MCF 10A (cell line): ENCODE data around the gene ALDH1L2. TPM values are rescaled to one million over a fixed set of nuclear protein-coding genes. Genes with fewer than 3 reads are reported as not detected.

Source experiments
- BruUV-seq: library from RNA; stranded (reverse); fragments of 400-500 nt; replicated peaks from 2 replicates; lab custom pipeline; 2021; lab: Mats Ljungman, UMichigan
- CTCF ChIA-PET: fragments of 300-600 bp; sonication (Branson Sonifier 250); formaldehyde crosslinking; extraction: SDS; loops from one replicate; lab custom pipeline; 2021; ENCODE audit warnings: antibody characterized with exemption, inconsistent platforms; lab: Yijun Ruan, JAX
- POLR2A ChIA-PET: fragments of 300-600, 350-650 bp; sonication (Branson Sonifier 250); formaldehyde crosslinking; extraction: SDS; loops from one replicate; lab custom pipeline; 2020; ENCODE audit warnings: antibody characterized with exemption, inconsistent platforms; lab: Yijun Ruan, JAX
- DNase-seq: peaks from one replicate; pipeline ENCODE4 v3.0.0-alpha.2; 2018; ENCODE audit not compliant: unreplicated experiment
- H3K27ac Mint-ChIP-seq: one replicate; pipeline ENCODE4 v1.8.0; 2022; ENCODE audit warnings: mild to moderate bottlenecking, low read depth, mixed read lengths; ENCODE audit not compliant: unreplicated experiment
- H3K27me3 Mint-ChIP-seq: one replicate; pipeline ENCODE4 v1.8.0; 2022; ENCODE audit warnings: mixed read lengths; ENCODE audit not compliant: insufficient read depth, unreplicated experiment
- H3K36me3 Mint-ChIP-seq: one replicate; pipeline ENCODE4 v1.8.0; 2022; ENCODE audit warnings: mild to moderate bottlenecking, moderate library complexity, mixed read lengths; ENCODE audit not compliant: insufficient read depth, unreplicated experiment
- H3K4me1 Mint-ChIP-seq: one replicate; pipeline ENCODE4 v1.8.0; 2022; ENCODE audit warnings: mixed read lengths; ENCODE audit not compliant: insufficient read depth, unreplicated experiment
- H3K4me3 Mint-ChIP-seq: one replicate; pipeline ENCODE4 v1.8.0; 2022; ENCODE audit warnings: mild to moderate bottlenecking, moderate library complexity, mixed read lengths; ENCODE audit not compliant: unreplicated experiment
- H3K9me3 Mint-ChIP-seq: one replicate; pipeline ENCODE4 v1.8.0; 2022; ENCODE audit warnings: mixed read lengths; ENCODE audit not compliant: unreplicated experiment
- intact Hi-C: fragments of 100-400 bp; cut with micrococcal nuclease; formaldehyde crosslinking; loops from 2 replicates; pipeline ENCODE4 v1.14.1; 2022
- total RNA-seq: library from RNA; stranded (reverse); gene quantifications from 2 replicates; pipeline ENCODE4 v1.2.3, GENCODE V29; 2022
- TF ChIP-seq, protein P1 (sequence below): fragments of 200-600 bp; IDR thresholded peaks from one replicate; pipeline ENCODE4 v1.8.0; 2022; ENCODE audit warnings: antibody characterized with exemption, mild to moderate bottlenecking; ENCODE audit not compliant: unreplicated experiment

ALDH1L2 gene
- total RNA-seq, 1 experiment from 2014 or later: 165 TPM

- no peak for DNase-seq
- Mint-ChIP-seq H3K4me3 (peak overlapping the region; percentile 92), H3K9me3 (no peaks in the 10 kb centered on the region), H3K36me3 (peaks cover 13% of the 10 kb centered on the region), H3K4me1 (peaks cover 30% of the 10 kb centered on the region), H3K27me3 (no peaks in the 10 kb centered on the region), H3K27ac (peak overlapping the region; percentile 97)
- ChIA-PET CTCF (interaction anchor here (0.6 to 1.5 kb wide), 10 partner anchors 9 to 1260 kb away, joined by 3 to 6 read pairs (median 4); no protein-coding TSS in a partner anchor), POLR2A (interaction anchor here (0.6 to 4.5 kb wide), 12 partner anchors 9 to 1116 kb away, joined by 3 to 94 read pairs (median 6); partner anchors contain the start of gene WASHC4)
- intact Hi-C loops: no loop called here
- BruUV-seq: no TSS peak
- TF ChIP-seq, protein P1, sequence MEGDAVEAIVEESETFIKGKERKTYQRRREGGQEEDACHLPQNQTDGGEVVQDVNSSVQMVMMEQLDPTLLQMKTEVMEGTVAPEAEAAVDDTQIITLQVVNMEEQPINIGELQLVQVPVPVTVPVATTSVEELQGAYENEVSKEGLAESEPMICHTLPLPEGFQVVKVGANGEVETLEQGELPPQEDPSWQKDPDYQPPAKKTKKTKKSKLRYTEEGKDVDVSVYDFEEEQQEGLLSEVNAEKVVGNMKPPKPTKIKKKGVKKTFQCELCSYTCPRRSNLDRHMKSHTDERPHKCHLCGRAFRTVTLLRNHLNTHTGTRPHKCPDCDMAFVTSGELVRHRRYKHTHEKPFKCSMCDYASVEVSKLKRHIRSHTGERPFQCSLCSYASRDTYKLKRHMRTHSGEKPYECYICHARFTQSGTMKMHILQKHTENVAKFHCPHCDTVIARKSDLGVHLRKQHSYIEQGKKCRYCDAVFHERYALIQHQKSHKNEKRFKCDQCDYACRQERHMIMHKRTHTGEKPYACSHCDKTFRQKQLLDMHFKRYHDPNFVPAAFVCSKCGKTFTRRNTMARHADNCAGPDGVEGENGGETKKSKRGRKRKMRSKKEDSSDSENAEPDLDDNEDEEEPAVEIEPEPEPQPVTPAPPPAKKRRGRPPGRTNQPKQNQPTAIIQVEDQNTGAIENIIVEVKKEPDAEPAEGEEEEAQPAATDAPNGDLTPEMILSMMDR: no peak
Measured at GRCh38 chr12:105083031-105083430, 1.2 kb downstream of the ALDH1L2 start.

- no peak for DNase-seq
- peaks cover 18% of the 10 kb centered on the region for H3K36me3 Mint-ChIP-seq
- intact Hi-C loops: no loop called here
- TF ChIP-seq, protein P1: no peak
- BruUV-seq: no TSS peak
- ChIA-PET POLR2A (interaction anchor here (1.4 to 4.0 kb wide), 5 partner anchors 9 to 31 kb away, joined by 5 to 31 read pairs (median 6); partner anchors contain the start of gene WASHC4), CTCF (interaction anchor here (0.6 to 1.8 kb wide), 6 partner anchors 9 to 28 kb away, joined by 3 to 7 read pairs (median 4); partner anchors contain the start of gene WASHC4)
- H3K27me3 Mint-ChIP-seq: no peaks in the 10 kb centered on the region
- H3K4me3 Mint-ChIP-seq: no peak overlapping the region
- peak overlapping the region; percentile 35 for H3K27ac Mint-ChIP-seq
- peaks cover 30% of the 10 kb centered on the region for H3K4me1 Mint-ChIP-seq
- no peaks in the 10 kb centered on the region for H3K9me3 Mint-ChIP-seq
Measured at GRCh38 chr12:105078712-105079570, 5.3 kb downstream of the ALDH1L2 start.

- ChIA-PET POLR2A (interaction anchor here (2.2 to 4.0 kb wide), 2 partner anchors 23 to 30 kb away, joined by 5 to 31 read pairs; partner anchors contain the start of gene WASHC4), CTCF (interaction anchor here (0.9 to 1.4 kb wide), 3 partner anchors 15 to 25 kb away, joined by 3 to 5 read pairs (median 4); no protein-coding TSS in a partner anchor)
- Mint-ChIP-seq H3K4me1 (peaks cover 16% of the 10 kb centered on the region), H3K4me3 (no peak overlapping the region), H3K9me3 (no peaks in the 10 kb centered on the region), H3K27me3 (no peaks in the 10 kb centered on the region), H3K36me3 (peaks cover 26% of the 10 kb centered on the region), H3K27ac (peak overlapping the region; percentile 35)
- intact Hi-C loops: no loop called here
- TF ChIP-seq, protein P1: no peak
- no peak for DNase-seq
- no TSS peak for BruUV-seq
Measured at GRCh38 chr12:105077435-105077834, 6.8 kb downstream of the ALDH1L2 start.

- TF ChIP-seq, protein P1: no peak
- Mint-ChIP-seq H3K27me3 (no peaks in the 10 kb centered on the region), H3K4me3 (no peak overlapping the region), H3K36me3 (peaks cover 29% of the 10 kb centered on the region), H3K27ac (no peak overlapping the region), H3K4me1 (peaks cover 11% of the 10 kb centered on the region), H3K9me3 (no peaks in the 10 kb centered on the region)
- no peak for DNase-seq
- ChIA-PET POLR2A (interaction anchor here (0.7 to 4.0 kb wide), 3 partner anchors 23 to 98 kb away, joined by 3 to 31 read pairs (median 5); partner anchors contain the start of gene WASHC4), CTCF (interaction anchor here (0.7 kb wide), 1 partner anchor 695 kb away, joined by 3 read pairs; no protein-coding TSS in a partner anchor)
- intact Hi-C loops: no loop called here
- no TSS peak for BruUV-seq
Measured at GRCh38 chr12:105076913-105077312, 7.3 kb downstream of the ALDH1L2 start.
